ENCODE data around the gene SRRT.

- TF ChIP-seq POLR2AphosphoS5 (IDR thresholded peaks at IDR 0.05; ENCODE audit: low read depth) (no peak), CTCF (IDR thresholded peaks at IDR 0.05; ENCODE audit: insufficient read depth, low read length) (no peak)
These were observed 24.5 kb downstream of the SRRT start for GRCh38 chr7:100899432-100899831.
